HG03565 (cell line): ENCODE data around the gene FBXO15.

ENCODE experiments used
- ATAC-seq: cut with Tn5 transposase; IDR thresholded peaks from one replicate; pipeline ENCODE4 v1.9.1; 2021; ENCODE audit warnings: mild to moderate bottlenecking, moderate library complexity; ENCODE audit not compliant: unreplicated experiment

FBXO15 gene

GRCh38 chr18:74115046-74115445, 32.6 kb downstream of the FBXO15 start:
- ATAC-seq, result no peak

GRCh38 chr18:74114116-74114515, 33.5 kb downstream of the FBXO15 start:
- no peak for ATAC-seq

GRCh38 chr18:74113711-74114110, 33.9 kb downstream of the FBXO15 start:
- ATAC-seq, result no peak

DNA sequence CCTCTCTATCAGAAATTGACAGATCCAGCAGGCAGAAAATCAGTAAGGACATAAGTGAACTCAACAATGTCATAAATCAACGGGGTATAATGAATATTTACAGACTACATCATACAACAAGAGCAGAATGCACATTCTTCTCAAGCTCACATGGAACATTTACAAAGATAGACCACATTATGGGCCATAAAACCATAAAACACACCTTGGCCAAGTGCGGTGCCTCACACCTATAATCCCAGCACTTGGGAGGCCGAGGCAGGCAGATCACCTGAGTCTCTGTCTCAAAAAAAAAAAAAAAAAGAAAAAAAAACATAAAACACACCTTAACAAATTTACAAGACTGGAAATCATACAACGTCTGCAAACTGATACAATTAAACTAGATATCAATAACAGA, 36.7 kb downstream of the FBXO15 start:
- ATAC-seq, result no peak

DNA sequence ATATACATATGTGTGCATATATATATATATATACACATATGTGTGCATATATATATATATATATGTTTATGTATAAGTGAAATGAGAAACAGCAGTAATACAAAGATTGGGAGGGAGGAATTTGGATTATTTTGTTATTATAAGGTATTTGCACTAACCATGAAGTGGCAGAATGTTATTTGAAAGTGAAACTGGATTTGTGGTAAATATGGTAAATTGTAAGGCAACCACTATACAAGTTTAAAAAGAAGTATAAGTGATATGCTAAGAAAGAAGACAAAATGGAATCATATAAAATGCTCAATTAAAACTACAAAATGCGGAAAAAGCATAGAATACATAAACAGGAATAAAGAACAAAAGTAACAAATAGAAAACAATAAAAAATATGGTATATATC, 37.5 kb downstream of the FBXO15 start:
- ATAC-seq, result no peak

GRCh38 chr18:74108460-74108859, 39.2 kb downstream of the FBXO15 start:
- no peak for ATAC-seq

DNA sequence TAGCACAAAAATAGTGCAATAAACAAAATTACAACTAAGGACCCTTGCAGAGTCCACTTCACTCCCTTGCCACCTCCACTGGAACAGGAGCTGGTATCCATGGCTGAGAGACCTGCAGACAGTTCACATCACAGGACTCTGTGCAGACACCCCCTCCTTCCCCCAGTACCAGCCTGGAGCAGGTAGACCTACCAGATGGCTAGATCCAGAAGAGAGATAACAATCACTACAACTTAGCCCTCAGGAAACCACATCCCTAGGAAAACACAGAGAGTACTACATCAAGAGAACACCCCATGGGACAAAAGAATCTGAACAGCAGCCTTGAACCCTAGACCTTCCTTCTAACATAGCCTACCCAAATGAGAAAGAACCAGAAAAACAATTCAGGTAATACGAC, 49.8 kb downstream of the FBXO15 start:
- no peak for ATAC-seq

DNA sequence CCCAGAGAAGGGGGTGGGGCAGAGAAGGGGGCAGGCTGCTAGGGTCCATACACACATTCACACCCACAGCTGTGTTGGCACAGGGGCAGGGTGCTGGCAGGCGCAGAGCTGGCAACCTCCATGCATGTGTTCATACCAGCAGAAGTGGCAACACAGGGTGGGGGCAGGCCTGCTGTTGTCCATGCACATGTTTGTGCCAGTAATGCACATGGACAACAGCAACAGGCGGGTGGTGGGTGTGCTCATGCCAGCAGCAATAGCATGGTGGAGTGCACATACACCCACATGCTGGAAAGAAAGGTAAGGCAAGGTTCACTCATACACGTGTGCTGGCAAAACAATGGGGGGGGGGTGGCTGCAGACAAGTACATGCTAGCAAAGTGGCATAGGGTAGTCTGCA, 54.7 kb downstream of the FBXO15 start:
- no peak for ATAC-seq

GRCh38 chr18:74084184-74084855, 63.3 kb downstream of the FBXO15 start:
- ATAC-seq, result no peak

DNA sequence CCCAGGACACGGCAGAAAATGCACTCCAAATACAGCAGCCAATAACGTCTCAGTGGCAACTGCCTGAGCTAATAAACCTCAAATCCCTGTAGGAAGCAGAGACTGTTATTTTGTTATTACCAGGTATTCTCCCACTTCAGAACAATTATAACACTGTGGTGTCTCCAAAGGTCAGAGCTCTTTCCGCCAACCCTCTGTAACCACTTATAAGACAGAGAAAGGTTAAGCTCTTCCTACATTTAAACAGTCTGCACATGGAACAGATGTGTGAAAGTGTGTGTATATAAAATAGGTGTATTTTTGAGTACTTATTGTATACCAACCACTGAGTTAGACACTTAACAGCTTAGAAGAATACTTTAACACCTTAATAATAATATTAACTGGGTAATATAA, 64.1 kb downstream of the FBXO15 start:
- no peak for ATAC-seq

DNA sequence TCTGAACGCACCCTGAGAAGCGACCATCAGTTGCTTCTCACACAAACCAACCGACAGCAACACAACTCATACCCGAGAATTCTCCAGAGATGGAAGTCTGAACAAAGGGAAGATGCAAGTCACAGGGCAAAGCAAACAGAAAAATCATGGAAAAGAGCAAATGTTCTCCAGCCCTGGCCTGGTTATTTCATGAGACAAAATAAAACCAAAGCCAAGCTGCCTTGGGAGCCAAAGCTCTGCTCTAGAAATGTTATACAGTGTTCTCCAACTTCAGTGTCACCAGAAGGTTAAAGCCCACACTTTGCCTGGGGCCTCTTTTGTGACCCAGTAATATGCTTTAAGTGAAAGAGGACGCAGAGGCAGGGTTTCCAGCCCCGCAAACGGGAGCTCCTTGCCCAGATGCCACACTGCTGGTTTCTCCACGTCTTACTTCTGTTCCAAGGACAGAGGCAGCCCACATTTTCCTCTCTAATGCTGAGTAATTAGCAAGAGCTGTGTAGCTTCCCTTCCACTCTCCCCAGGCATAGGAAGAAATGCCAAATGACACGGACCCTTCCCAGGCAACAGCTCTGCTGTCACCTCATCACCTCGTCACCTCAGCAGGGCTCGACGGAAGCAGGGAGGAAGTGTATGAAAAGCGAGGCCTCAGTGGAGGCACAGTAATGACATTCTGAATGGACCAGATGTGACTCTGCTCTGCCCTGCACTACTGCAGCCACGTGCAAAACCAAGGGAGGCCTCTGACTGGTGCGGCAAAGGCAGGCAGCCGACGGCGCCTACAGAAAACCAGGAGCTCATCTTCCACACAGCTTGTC, 64.7 kb downstream of the FBXO15 start:
- ATAC-seq, result no peak

GRCh38 chr18:74081966-74082741, 65.5 kb downstream of the FBXO15 start:
- ATAC-seq, result peak; percentile 79

DNA sequence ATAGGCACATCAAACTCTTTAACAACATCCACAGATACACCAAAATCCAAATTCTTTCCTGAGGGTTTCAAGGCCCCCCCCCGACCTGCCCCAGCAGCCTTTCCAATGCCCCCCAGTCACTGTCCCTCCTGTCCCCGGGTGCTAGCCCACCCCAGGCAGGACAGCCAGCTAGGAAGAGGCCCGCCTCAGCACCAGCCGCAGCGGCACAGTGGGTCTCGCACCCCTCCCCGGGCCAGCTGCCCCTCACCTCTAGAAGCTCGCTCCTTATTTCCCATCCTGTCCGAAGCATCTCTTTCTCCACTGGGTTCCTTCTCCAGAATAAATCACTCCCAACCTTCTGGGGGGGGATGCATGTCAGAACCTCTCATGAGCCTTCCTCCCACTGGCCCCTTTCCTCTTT, 69.4 kb downstream of the FBXO15 start:
- no peak for ATAC-seq

DNA sequence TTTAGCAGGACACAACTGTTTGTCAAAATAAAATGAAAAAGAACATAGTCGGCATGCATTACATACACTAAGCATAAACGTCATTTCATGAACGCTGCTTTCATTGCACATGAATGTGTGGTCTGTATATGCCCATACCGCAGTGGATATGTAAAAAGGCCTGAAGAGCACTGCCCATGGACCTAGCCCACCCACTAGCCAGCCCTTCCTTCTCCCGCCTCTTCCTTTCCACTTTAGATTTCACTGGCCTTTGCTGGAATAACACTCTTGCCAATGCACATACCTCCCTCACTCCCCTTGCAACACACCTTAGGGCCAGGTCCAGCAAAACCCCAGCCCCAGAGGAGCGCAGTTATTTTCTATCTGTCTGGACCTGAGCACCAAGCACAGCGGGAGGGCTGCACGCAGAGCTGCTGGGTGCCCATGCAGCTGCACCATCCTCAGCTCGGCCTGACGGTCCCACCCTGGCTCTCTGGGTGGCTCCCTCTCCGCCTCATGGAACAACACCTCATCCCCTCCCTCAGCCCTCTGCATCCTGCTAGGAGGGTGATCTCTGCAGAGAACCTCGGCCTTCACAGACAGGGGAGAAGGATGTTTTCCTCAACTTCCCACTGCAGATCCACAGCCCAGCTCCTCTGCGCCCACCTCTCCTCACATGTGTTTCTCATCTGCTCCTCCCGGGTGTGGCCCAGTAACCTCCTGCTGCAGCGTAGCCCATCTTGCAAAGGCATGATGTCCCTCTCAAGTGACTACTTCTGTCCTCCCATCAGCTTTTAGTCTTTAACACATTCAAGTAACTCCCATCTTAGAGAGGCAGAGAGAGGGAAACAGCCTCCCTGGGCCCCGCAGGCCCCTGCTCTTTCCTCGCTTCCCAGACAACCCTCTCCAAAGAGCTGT, 72.7 kb downstream of the FBXO15 start:
- ATAC-seq, result no peak

DNA sequence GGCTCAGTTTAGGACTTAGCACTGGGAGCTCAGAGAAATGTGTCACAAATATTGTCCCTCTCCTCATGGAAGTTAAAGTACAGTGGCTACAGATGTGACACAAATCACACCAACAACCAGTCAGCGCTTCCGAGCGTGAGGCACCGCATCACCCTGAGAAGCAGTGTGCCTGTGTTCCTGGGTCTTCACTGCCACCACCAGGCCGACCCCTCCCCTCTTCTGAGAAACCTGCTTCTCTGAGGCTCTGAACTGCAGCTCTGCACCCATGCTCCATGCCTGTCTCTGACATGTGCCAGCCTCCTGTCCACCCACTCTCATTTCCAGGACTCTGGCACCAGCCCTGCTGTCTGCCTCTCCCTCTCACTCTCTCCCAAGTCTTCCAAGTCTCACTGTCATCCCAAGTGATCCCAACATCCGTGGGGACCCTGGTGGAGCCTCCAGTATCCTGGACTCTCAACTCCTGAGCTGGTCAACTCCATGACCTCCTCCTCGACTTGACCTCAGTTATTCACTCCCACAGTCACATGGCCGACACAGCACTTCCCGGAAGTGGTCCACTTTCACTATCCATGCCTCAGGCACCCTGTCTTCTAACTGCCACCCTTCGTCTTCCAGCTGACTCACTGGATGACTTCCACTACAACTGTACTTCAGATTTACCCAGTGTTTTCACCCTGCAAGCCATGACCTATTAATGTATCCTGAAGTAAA, 73.5 kb downstream of the FBXO15 start:
- no peak for ATAC-seq

- ATAC-seq, result no peak
Observed at GRCh38 chr18:74069178-74070050, 78.2 kb downstream of the FBXO15 start.

DNA sequence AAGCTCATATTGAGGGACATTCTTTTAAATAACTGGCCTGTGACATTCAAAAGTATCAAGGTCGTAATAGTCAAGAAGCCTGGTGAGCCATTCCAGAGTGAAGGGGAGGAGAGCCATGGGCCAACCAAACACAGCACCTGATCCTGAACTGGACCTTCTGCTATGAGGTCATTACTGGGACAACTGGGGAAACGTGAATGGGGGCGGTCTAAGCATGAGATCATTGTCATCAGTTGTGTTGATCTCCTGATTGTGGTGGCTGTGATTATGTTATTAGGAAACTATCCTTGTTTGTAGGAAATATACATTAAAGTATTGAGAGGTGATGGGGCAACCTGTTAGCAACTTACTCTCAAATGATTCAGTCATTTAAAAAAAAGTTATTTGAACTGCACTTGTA, 79.3 kb downstream of the FBXO15 start:
- no peak for ATAC-seq

GRCh38 chr18:74066018-74066417, 81.6 kb downstream of the FBXO15 start:
- no peak for ATAC-seq

DNA sequence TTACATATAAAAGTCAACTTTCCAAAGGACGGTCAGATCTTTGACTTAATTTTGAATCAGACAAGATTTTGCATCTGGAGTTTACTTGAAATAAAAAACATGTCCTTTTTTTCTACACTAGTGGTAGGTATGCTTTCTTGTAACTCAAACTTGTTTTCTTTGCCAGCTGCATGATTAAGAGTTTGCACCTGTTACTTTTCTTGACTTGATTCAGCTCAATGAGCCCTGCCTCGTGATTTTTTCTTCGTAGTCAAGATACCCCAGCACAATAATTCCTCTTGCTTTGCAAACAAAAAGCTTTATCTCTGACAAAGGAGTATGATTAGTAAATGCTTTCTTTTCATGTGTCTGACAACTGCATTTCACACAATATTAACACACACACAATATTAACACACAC, 82.3 kb downstream of the FBXO15 start:
- no peak for ATAC-seq
